DMS 273 (cell line): ENCODE measurements around the gene GNLY.
"Not testable (repeated sequence)": the region's sequence is repeated elsewhere in the genome, so short reads cannot be mapped to it uniquely, and the experiment has no call there.

Experiments used
- DNase-seq: peaks from one replicate; lab custom pipeline; 2025; ENCODE audit not compliant: unreplicated experiment; lab: John Stamatoyannopoulos, UW

Gene GNLY

GRCh38 chr2:85663594-85664565, 30.3 kb upstream of the GNLY start:
- no peak for DNase-seq

DNA sequence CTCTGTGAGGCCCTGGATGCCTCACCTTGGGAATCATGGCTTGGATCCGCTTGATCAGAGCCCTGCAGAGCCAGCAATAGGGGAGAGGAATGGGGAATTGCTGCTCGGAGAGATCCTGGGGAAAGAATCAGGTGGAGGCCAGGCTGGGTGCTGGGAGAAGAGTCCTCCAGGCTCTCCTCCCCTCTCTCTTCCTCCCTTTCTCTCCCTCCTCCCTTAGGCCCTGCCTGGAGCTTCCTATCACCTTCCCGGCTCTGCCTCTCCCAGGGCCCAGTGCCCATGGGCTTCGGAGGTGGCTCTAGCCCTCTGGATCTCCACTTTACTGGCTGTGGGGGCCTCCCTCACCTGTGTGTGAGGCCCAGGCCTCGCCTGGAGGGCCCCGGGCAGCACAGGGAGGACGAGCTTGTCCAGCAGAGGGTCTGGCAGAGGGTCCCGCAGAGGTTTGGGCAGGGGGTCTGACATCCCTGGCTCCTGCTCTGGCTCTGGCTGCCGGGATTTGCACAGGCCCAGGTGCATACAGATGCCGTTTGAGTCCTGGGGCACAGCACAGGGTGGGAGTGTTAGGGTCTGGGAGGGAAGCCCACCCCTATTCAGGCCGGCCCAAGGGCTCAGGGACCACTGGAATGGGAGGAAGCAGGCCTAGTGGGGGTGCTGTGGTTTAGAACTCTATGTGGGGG, 28.8 kb upstream of the GNLY start:
- DNase-seq = no peak

- DNase-seq = no peak
Measured at GRCh38 chr2:85666016-85666415, 28.1 kb upstream of the GNLY start.

DNA sequence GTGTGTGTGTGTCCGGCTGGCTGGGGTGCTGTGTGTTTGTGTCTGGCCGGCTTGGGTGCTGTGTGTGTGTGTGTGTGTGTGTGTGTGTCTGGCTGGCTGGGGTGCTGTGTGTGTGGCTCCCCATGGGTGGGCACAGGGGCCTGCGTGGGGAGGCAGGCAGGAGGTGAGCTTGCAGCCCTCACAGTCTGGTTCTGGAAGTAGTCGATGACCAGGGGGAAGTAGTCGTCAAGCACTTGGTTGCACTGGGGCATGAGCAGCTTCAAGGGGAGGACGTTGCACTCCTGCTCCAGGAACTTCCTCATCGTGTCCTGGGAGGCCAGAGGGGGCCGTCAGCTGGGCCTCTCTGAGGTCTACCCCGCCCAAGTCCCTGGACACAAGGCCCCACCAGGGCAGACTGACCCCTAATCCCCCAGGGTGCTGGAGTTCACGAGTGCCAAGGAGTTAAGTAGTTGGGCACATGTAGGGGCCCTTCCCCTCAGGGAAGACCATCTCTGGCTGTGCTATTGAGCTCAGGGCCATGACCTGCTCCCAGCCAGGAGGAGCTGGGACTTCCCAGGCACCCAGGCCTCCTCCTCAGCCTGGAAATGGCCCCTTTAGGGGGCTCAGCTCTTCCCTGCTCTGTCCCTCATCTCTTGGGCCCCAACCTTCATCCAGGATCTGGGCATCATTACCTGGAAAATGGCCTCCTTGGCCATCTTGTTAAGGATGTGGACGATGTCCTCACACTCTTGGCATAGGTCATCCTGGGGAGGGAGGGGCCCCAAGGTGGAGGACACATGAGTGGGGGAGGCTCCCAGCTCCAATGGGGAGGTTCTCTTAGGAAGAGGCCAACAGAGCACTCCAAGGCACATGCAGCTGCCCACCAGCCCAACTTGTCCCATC, 27.5 kb upstream of the GNLY start:
- no peak for DNase-seq

GRCh38 chr2:85667561-85668008, 26.6 kb upstream of the GNLY start:
- DNase-seq = no peak

GRCh38 chr2:85668009-85668856, 25.9 kb upstream of the GNLY start, which contains the start of gene SFTPB:
Gene SFTPB, minus strand, starts transcription at chr2:85668199. Its CDS starts 16 bp downstream, at chr2:85668183.
- no peak for DNase-seq

DNA sequence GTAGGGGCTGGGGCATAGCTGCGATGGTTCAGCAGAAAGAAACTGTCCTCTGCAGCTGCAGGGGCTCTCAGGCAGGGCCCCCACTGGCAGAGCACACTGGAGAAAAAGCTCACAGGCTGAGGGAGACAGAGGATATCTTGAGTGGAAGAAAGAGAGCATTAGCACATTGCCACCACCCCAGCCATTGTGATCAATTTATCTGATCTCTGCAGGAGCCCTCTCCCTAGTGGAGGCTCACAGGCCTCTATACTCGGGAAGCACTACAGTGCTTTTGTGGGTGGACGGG, 25.4 kb upstream of the GNLY start:
- DNase-seq = no peak

GRCh38 chr2:85669549-85669948, 24.6 kb upstream of the GNLY start:
- no peak for DNase-seq

- DNase-seq = not testable (repeated sequence)
Measured at GRCh38 chr2:85670416-85670815, 23.7 kb upstream of the GNLY start.

DNA sequence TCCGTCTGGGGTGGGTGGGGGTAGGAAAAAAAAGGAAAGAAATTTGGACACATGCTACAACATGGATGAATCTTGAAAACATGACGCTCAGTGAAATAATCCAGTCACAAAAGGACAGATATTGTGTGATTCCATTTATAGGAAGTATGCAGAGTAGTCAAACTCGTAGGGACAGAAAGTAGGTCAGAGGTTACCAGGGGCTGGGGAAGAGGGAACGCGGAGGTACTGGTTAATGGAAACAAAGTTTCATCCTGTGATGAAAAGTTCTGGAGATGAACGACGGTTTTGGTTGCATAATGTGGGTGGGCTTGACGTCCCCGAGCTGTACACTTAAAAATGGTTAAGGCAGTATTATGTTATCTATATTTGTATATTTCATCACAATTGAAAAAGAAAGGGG, 21.7 kb upstream of the GNLY start:
- DNase-seq = no peak

DNA sequence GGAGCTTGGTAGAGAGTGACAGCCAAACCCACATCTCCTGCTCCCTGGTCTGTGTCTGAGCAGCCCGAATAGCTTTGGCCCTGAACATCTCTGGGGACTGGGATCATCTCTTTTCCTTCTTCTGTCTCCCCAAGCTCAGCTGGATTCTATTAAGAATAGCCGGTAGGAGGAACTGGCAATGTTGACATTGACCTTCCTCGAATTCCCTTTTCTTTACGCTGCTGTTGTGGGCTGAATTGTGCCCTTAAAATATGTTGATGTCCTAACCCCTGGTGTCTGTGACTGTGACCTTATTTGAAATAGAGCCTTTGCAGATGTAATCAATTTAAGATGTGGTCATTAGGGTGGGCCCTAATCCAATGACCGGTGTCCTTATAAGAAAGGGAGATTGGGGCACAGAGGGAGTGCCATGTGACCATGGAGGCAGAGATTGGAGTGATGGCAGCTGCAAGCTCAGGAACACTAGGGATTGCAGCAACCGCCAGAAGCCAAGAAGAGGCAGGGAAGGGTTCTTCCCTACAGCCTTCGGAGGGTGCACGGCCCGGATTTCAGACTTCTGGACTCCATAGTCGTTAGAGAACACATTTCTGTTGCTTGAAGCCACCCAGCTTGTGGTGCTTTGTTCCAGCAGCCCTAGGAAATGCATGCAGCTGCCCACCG, 20.3 kb upstream of the GNLY start:
- no peak for DNase-seq

DNA sequence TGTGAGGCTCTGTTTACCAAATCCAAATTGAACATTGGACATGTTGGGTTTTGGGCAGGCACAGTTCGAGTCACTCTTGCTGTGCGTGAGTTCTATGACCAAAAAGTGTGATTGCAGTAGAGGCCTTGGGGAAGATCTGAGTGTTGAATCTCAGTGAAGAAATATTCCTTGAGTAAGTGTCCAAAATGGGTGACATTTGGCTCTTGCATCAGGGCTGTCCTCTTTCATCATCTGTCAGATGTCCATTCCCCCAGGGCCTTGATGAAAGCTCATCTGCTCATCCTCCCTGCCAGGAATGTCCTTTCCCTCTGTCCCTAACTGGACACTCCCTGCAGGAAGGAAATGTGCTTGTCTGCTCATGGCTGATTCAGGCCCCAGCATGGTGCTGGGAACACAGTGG, 19.7 kb upstream of the GNLY start:
- no peak for DNase-seq

- DNase-seq = no peak
Measured at GRCh38 chr2:85675427-85675826, 18.7 kb upstream of the GNLY start.

GRCh38 chr2:85675866-85676548, 18.2 kb upstream of the GNLY start:
- no peak for DNase-seq

- no peak for DNase-seq
Measured at GRCh38 chr2:85678377-85678776, 15.8 kb upstream of the GNLY start.

DNA sequence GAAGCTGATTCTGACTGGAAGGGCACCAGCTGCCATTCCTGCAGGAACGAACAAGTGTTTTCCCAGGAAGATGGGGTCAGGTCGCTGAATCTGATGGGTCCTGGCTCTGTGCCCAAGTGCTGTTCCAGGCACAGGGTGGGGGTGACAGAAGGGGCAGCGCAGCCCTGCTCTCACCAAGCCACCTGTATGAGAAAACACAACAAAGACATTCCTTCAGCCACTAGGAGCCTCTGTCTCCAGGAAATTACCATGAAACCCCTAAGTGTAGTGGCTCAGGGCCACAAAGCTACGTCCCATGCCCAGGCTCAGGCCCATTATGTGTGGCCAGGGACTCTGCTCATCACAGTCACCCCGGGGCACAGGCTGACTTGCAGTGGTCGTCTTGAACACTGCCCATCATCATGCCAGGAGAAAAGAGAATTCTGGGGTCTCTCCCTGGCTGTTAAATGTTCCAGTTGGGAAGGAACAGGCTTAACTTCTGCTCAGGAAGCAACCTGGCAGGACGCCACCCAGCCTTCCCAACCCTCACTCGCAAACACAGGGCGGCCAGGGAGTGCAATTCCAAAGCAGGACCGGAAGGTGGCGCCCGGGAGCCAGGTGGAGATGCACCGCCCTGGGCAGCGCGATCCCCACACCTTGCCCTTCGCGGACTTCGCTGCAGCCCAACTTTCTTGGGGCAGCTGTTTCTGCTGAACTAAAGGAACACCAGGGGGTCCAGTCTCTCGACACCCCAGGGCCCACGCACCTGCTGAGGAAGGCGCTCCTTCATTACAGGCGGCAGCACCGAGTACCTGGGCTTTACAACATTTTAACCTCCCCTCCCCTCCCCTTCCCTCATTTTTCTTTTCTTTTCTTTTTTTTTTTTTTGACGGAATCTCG, 15.1 kb upstream of the GNLY start:
- DNase-seq = peak; percentile 95

- DNase-seq = peak; percentile 87
Measured at GRCh38 chr2:85680707-85681371, 13.3 kb upstream of the GNLY start.

GRCh38 chr2:85681372-85681763, 12.8 kb upstream of the GNLY start:
- no peak for DNase-seq
